Measurements from ENCODE around the gene SELENOO. TPM values are rescaled to one million over a fixed set of nuclear protein-coding genes. Genes with fewer than 3 reads are reported as not detected.

The SELENOO gene
- total RNA-seq, 2 experiments from 2014 or later, result 34.0 to 44.2 TPM

GRCh38 chr22:50215297-50216054 is 14.7 kb downstream of the SELENOO start:
- no peaks in the 10 kb centered on the region for H3K9me3 ChIP-seq (ENCODE audit: low read length)
- ChIA-PET POLR2A (no interaction called here), CTCF (ENCODE audit: unreplicated experiment) (no interaction called here)
- no peak overlapping the region for H3K4me3 ChIP-seq (ENCODE audit: low read depth, low read length, poor library complexity, severe bottlenecking)
- no peak overlapping the region for H3K4me2 ChIP-seq (ENCODE audit: low read length)
- H3K36me3 ChIP-seq (ENCODE audit: insufficient read depth, low read length), result peaks cover 96% of the 10 kb centered on the region
- H3K4me1 ChIP-seq (ENCODE audit: insufficient read depth, low read length, poor library complexity, severe bottlenecking), result no peaks in the 10 kb centered on the region
- TF ChIP-seq EZH2phosphoT487 (IDR thresholded peaks at IDR 0.05; ENCODE audit: borderline replicate concordance, low read depth, low read length) (no peak), CTCF (conservative IDR thresholded peaks at IDR 0.05; ENCODE audit: low read length) (no peak)
- no peak for DNase-seq (ENCODE audit: low spot score)
- no peak overlapping the region for H2AFZ ChIP-seq (ENCODE audit: low read length)
- intact Hi-C loops (cut with micrococcal nuclease; ENCODE audit: unreplicated experiment), result no loop called here
- H3K27ac ChIP-seq (ENCODE audit: low read depth, low read length, poor library complexity, severe bottlenecking), result no peak overlapping the region
- H3K79me2 ChIP-seq (ENCODE audit: insufficient read depth, low read depth, low read length), result no peaks in the 10 kb centered on the region
- no peaks in the 10 kb centered on the region for H4K20me1 ChIP-seq (ENCODE audit: insufficient read depth, low read length)
- BruUV-seq (replicated peaks), result no TSS peak
- no peaks in the 10 kb centered on the region for H3K9me2 ChIP-seq (ENCODE audit: insufficient read depth, low read length)

GRCh38 chr22:50216055-50216683 is 15.4 kb downstream of the SELENOO start:
- no peak overlapping the region for H3K4me2 ChIP-seq (ENCODE audit: low read length)
- no peaks in the 10 kb centered on the region for H3K4me1 ChIP-seq (ENCODE audit: insufficient read depth, low read length, poor library complexity, severe bottlenecking)
- H3K9me3 ChIP-seq (ENCODE audit: low read length), result no peaks in the 10 kb centered on the region
- H3K9me2 ChIP-seq (ENCODE audit: insufficient read depth, low read length), result no peaks in the 10 kb centered on the region
- no peaks in the 10 kb centered on the region for H3K79me2 ChIP-seq (ENCODE audit: insufficient read depth, low read depth, low read length)
- H4K20me1 ChIP-seq (ENCODE audit: insufficient read depth, low read length), result no peaks in the 10 kb centered on the region
- DNase-seq (ENCODE audit: low spot score), result no peak
- ChIA-PET CTCF (ENCODE audit: unreplicated experiment) (no interaction called here), POLR2A (no interaction called here)
- intact Hi-C loops (cut with micrococcal nuclease; ENCODE audit: unreplicated experiment), result no loop called here
- peaks cover 96% of the 10 kb centered on the region for H3K36me3 ChIP-seq (ENCODE audit: insufficient read depth, low read length)
- no peak overlapping the region for H2AFZ ChIP-seq (ENCODE audit: low read length)
- no peak overlapping the region for H3K4me3 ChIP-seq (ENCODE audit: low read depth, low read length, poor library complexity, severe bottlenecking)
- no peak overlapping the region for H3K27ac ChIP-seq (ENCODE audit: low read depth, low read length, poor library complexity, severe bottlenecking)
- no TSS peak for BruUV-seq (replicated peaks)
- no peak for TF ChIP-seq EZH2phosphoT487 (IDR thresholded peaks at IDR 0.05; ENCODE audit: borderline replicate concordance, low read depth, low read length)
- no peak for TF ChIP-seq CTCF (conservative IDR thresholded peaks at IDR 0.05; ENCODE audit: low read length)

Data from OCI-LY7 (cell line).